GM19035 (cell line): ENCODE measurements around the gene RPL32.
A peak's percentile ranks its signal among the peaks of the same experiment; 100 is the strongest.
"Not testable (repeated sequence)": the region's sequence is repeated elsewhere in the genome, so short reads cannot be mapped to it uniquely, and the experiment has no call there.

Source experiments
- ATAC-seq: cut with Tn5 transposase; IDR thresholded peaks from one replicate; pipeline ENCODE4 v1.9.1; 2021; ENCODE audit not compliant: unreplicated experiment

The RPL32 gene

DNA sequence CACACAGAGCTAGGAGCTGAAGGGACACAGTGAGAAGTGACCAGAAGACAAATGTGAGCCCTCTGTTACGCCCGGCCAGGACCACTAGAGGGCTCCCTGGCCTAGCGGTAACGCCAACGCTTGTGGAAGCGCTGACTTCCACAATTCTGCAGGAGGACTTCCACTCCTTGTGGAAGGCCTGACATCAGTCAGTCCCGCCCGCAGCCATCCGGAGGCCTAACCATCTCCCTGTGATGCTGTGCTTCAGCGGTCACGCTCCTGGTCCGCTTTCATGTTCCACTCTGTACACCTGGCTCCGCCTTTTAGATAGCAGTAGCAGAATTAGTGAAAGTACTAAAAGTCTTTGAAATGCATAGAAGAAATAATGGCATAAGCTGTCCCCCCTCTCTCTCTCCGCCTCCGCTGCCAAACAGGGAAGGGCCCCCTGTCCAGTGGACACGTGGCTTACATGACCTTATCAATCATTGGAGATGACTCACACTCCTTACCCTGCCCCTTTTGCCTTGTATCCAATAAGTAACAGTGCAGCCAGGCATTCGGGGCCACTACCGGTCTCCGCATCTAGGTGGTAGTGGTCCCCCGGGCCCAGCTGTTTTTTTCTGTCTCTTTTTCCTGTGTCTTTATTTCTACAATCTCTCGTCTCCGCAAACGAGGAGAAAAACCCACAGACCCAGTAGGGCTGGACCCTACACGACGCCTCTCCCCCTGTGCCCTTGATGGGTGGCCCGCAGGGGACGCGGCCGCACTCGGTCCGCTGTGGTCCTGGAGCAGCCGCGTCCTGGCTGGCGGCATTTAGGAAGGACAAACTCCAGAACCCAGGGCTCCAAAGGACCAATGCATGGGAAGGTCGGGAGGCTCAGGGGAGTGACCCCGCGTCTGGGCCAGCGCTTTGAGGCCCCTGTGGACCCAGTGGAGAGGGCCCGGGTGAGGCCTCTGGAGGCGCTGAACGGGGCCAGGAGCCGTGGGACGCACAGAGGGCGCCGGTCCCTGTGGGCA lies 27.0 kb upstream of the RPL32 start:
- peak; percentile 67 for ATAC-seq

GRCh38 chr3:12866836-12867235 lies 25.5 kb upstream of the RPL32 start:
- no peak for ATAC-seq

DNA sequence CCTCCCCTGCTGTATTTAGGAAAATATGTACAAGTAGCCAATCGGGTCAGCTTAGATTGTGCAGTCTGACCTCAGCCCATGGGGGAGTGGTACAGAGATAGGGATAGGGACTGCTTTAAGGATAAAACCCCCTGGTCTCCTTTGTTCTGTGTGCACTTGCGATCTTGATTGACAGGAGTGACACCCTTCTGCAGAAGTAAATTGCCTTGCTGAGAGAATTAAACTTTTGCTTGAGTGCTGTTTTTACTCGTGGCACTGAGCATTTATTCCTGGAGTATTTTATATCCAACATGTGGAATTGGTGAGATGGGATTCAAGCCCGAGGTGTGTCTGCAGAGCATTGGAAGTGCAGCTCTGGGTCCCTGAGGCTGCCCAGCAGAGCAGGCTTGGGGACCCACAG lies 23.9 kb upstream of the RPL32 start:
- ATAC-seq = no peak

DNA sequence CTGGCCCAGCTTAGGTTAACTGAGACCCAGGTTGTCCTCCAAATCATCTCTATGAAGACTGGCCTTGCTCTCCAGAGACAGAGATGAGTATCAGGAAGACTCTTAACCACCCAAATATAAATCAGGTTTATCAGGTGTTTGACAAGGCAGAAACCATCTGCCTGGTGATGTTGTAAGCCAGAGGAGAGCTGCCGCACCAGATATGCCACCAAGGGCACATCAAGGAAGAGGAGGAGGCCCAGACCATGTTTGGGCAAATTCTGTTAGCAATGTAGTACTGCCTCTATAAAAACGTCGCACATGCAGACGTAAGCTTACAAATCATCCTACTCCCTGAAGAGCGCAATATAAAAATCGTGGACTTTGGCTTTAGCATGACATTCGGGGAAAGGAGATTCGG lies 21.0 kb upstream of the RPL32 start:
- ATAC-seq = no peak

DNA sequence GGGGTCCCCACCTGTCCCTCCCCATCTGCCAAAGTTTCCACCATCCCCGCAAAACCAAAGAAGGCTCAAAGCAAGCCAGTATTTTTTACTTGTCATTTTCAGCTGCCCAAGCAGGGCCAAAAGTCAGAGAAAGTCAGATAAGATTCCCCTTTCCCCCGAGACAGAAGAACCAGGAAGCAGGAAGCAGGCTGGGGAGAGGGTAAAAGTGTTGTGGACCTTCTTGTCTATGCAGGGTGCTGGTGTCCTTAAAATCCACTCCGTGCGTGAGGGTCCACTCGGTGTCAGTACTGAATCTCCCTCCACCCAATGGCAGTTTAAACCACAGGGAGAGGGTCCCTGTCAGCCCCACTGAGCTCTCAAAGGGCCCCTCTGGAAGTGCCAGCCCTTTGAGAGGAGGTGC lies 20.2 kb upstream of the RPL32 start:
- ATAC-seq = no peak

DNA sequence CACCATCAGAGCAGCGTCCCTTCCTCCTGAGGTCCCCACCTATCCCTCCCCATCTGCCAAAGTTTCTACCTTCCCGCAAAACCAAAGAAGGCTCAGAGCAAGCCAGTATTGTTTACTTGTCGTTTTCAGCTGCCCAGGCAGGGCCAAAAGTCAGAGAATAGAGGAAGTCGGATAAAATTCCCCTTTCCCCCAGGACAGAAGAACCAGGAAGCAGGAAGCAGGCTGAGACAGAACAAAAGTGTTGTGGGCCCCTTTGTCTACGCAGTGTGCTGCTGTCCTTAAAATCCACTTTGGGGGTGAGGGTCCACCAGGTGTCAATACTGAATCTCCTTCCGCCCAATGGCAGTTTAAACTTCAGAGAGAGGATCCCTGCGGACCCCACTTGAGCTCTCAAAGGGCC lies 18.5 kb upstream of the RPL32 start:
- no peak for ATAC-seq

DNA sequence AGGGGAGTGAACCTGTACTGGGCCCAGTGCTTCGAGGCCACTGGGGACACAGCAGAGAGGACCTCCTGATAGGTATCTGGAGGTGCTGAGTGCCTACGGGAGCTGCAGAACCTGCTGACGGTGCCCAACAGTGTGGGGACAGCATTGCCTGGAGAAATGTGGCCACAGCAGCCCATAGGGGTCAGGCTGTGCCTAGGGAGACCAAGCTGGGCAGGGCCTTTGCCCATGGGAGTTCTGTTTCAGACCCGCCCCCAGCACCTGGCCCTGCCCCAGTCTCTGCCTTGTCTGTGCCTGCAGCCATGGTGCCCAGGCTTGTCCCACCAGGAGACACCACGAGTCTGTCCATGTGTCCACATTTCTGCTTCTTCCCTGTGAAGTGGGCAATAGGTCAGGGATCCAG lies 15.3 kb upstream of the RPL32 start:
- ATAC-seq = no peak

GRCh38 chr3:12854565-12854964 lies 13.2 kb upstream of the RPL32 start:
- no peak for ATAC-seq

- ATAC-seq = not testable (repeated sequence)
Measured at GRCh38 chr3:12853847-12854246, 12.5 kb upstream of the RPL32 start.

GRCh38 chr3:12852201-12852600 lies 10.8 kb upstream of the RPL32 start:
- no peak for ATAC-seq

GRCh38 chr3:12845811-12846210 lies 4.4 kb upstream of the RPL32 start:
- no peak for ATAC-seq

GRCh38 chr3:12842469-12842868 lies 1.1 kb upstream of the RPL32 start:
- no peak for ATAC-seq

DNA sequence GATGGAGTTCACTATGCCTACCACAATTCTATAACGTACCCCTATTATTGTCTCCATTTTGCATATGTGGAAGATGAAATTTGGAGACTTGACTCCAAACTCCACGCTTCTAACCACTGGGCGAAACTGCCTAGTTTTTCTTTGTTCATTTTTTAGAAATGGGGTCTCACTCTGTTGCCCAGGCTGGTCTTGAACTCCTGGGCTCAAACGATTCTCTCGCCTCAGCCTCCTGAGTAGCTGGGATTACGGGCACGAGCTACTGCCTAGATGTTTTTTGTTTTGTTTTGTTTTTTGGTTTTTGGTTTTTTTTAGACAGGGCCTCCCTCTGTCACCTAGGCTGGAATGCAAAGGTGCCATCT lies 584 bp upstream of the RPL32 start:
- ATAC-seq = peak; percentile 3

GRCh38 chr3:12840591-12841148 lies 695 bp downstream of the RPL32 start:
- ATAC-seq = peak; percentile 32

DNA sequence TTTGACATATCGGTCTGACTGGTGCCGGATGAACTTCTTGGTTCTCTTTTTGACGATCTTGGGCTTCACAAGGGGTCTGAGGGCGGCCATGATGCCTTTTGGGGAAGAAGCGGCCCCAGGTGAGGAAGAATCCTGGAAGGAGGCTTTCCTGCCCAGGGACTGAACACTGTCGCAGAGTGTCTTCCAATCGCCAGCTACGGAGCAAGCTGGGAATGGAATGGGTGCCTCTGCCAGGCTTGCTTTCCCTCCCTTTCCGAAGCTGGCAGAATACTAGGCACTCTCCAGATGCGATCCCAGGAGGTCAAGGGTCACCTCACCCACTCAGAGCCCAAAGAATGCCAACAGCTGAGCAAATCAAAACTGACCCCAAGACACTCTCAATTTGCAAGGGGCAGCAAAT lies 1.2 kb downstream of the RPL32 start:
- not testable (repeated sequence) for ATAC-seq

DNA sequence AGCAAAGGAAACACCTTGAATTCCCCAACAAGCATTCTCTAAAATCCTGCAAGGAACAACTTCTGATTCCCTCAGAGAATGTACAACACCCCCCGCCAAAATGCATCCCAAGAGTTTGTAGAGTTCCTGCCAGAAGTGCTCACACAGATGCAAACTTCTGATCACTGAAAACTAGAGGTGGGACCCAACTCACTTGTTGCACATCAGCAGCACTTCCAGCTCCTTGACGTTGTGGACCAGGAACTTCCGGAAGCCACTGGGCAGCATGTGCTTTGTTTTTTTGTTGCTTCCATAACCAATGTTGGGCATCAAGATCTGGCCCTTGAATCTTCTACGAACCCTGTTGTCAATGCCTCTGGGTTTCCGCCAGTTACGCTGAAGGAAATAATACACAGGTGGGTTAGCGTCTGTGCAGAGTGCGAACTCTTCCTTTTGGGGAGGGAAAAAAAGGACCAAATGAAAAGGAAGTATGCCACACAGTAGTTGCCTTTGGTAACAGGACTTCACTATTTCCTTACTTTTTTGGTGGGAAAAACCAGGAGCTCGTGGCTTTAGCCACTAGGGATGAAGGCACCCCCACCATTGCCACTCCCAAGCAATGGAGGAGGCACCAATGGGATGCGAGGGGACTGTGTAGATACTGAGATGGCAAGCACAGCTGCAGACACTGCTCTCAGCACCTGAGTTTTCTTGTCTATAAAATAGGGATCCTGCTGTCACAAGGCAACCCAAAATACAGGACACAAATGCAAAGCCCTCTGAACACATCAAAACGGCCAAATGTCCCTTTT lies 2.0 kb downstream of the RPL32 start:
- ATAC-seq = no peak

DNA sequence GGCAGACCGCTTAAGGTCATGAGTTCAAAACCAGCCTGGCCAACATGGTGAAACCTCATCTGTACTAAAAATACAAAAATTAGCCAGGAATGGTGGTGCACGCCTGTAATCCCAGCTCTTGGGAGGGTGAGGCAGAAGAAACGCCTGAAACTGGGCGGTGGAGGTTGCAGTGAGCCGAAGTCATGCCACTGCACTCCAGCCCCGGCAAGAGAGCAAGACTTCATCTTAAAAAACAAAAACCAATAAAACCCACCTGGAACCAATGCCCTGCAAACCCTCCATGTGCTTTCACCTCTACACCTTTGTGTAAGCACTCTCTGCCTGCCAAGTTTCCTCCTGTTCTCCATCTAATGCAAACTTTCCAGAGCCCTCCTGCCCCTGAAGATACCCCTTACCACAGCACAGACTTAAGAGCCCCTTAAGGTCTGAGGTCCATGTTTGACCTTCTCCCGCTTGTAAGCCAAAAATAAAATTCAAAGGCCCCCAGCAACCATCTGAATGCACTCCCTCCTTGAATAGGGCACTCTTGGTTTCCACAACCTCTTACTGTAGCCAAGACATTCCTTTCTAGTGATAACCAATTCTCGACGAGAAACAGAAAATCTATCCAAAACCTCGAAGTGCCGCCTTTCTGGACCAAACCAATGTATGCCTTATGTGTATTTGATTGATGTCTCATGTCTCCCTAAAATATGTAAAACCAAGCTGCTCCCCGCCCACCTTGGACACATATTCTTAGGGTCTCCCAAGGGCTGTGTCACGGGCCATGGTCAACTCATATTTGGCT lies 3.0 kb downstream of the RPL32 start:
- no peak for ATAC-seq

GRCh38 chr3:12837295-12837986 lies 3.9 kb downstream of the RPL32 start:
- no peak for ATAC-seq

- ATAC-seq = no peak
Measured at GRCh38 chr3:12835052-12835665, 6.2 kb downstream of the RPL32 start.
